ENCODE results near the gene FOXRED2.
"Not testable (repeated sequence)": the region's sequence is repeated elsewhere in the genome, so short reads cannot be mapped to it uniquely, and the experiment has no call there.

The FOXRED2 gene

GRCh38 chr22:36540867-36541642, 34.2 kb upstream of the FOXRED2 start:
- no peaks in the 10 kb centered on the region for H3K9me3 ChIP-seq (ENCODE audit: control insufficient read depth in 1 of 2, low read length in 2 of 2)
- H3K27ac ChIP-seq (ENCODE audit: low read length): no peak overlapping the region
- no peaks in the 10 kb centered on the region for H3K4me1 ChIP-seq (ENCODE audit: control insufficient read depth in 1 of 2, insufficient read depth in 2 of 2, low read length in 2 of 2)
- H3K4me3 ChIP-seq (ENCODE audit: low read depth in 1 of 2, low read length in 2 of 2): no peak overlapping the region
- no peaks in the 10 kb centered on the region for H3K27me3 ChIP-seq (ENCODE audit: low read depth, low read length)
- no peaks in the 10 kb centered on the region for H3K36me3 ChIP-seq (ENCODE audit: control insufficient read depth in 1 of 2, insufficient read depth in 2 of 2, low read length in 2 of 2)

GRCh38 chr22:36538529-36538928, 31.7 kb upstream of the FOXRED2 start:
- H3K4me1 ChIP-seq (ENCODE audit: control insufficient read depth in 1 of 2, insufficient read depth in 2 of 2, low read length in 2 of 2): no peaks in the 10 kb centered on the region
- no peaks in the 10 kb centered on the region for H3K36me3 ChIP-seq (ENCODE audit: control insufficient read depth in 1 of 2, insufficient read depth in 2 of 2, low read length in 2 of 2)
- H3K9me3 ChIP-seq (ENCODE audit: control insufficient read depth in 1 of 2, low read length in 2 of 2): no peaks in the 10 kb centered on the region
- H3K27me3 ChIP-seq (ENCODE audit: low read depth, low read length): no peaks in the 10 kb centered on the region
- no peak overlapping the region for H3K27ac ChIP-seq (ENCODE audit: low read length)
- no peak overlapping the region for H3K4me3 ChIP-seq (ENCODE audit: low read depth in 1 of 2, low read length in 2 of 2)

GRCh38 chr22:36536717-36537116, 29.9 kb upstream of the FOXRED2 start:
- H3K27ac ChIP-seq (ENCODE audit: low read length): no peak overlapping the region
- H3K9me3 ChIP-seq (ENCODE audit: control insufficient read depth in 1 of 2, low read length in 2 of 2): no peaks in the 10 kb centered on the region
- H3K27me3 ChIP-seq (ENCODE audit: low read depth, low read length): no peaks in the 10 kb centered on the region
- H3K36me3 ChIP-seq (ENCODE audit: control insufficient read depth in 1 of 2, insufficient read depth in 2 of 2, low read length in 2 of 2): no peaks in the 10 kb centered on the region
- no peak overlapping the region for H3K4me3 ChIP-seq (ENCODE audit: low read depth in 1 of 2, low read length in 2 of 2)
- no peaks in the 10 kb centered on the region for H3K4me1 ChIP-seq (ENCODE audit: control insufficient read depth in 1 of 2, insufficient read depth in 2 of 2, low read length in 2 of 2)

- not testable (repeated sequence) for H3K9me3 ChIP-seq (ENCODE audit: control insufficient read depth in 1 of 2, low read length in 2 of 2); H3K4me3 ChIP-seq (ENCODE audit: low read depth in 1 of 2, low read length in 2 of 2); H3K27ac ChIP-seq (ENCODE audit: low read length); H3K36me3 ChIP-seq (ENCODE audit: control insufficient read depth in 1 of 2, insufficient read depth in 2 of 2, low read length in 2 of 2); H3K4me1 ChIP-seq (ENCODE audit: control insufficient read depth in 1 of 2, insufficient read depth in 2 of 2, low read length in 2 of 2); H3K27me3 ChIP-seq (ENCODE audit: low read depth, low read length)
Observed at GRCh38 chr22:36533320-36533719, 26.5 kb upstream of the FOXRED2 start.

- Histone ChIP-seq H3K9me3 (ENCODE audit: control insufficient read depth in 1 of 2, low read length in 2 of 2) (no peaks in the 10 kb centered on the region), H3K4me1 (ENCODE audit: control insufficient read depth in 1 of 2, insufficient read depth in 2 of 2, low read length in 2 of 2) (peaks cover 0 to 9% of the 10 kb centered on the region in 2 donors), H3K27ac (ENCODE audit: low read length) (no peak overlapping the region), H3K4me3 (ENCODE audit: low read depth in 1 of 2, low read length in 2 of 2) (no peak overlapping the region), H3K36me3 (ENCODE audit: control insufficient read depth in 1 of 2, insufficient read depth in 2 of 2, low read length in 2 of 2) (no peaks in the 10 kb centered on the region), H3K27me3 (ENCODE audit: low read depth, low read length) (no peaks in the 10 kb centered on the region)
Observed at GRCh38 chr22:36532466-36532865, 25.6 kb upstream of the FOXRED2 start.

- Histone ChIP-seq H3K27me3 (ENCODE audit: low read depth, low read length) (no peaks in the 10 kb centered on the region), H3K27ac (ENCODE audit: low read length) (peak within 1 kb of the TSS; percentile 96), H3K9me3 (ENCODE audit: control insufficient read depth in 1 of 2, low read length in 2 of 2) (no peaks in the 10 kb centered on the region), H3K4me1 (ENCODE audit: control insufficient read depth in 1 of 2, insufficient read depth in 2 of 2, low read length in 2 of 2) (peaks cover 0 to 11% of the 10 kb centered on the region in 2 donors), H3K36me3 (ENCODE audit: control insufficient read depth in 1 of 2, insufficient read depth in 2 of 2, low read length in 2 of 2) (peaks cover 21 to 28% of the 10 kb centered on the region in 2 donors), H3K4me3 (ENCODE audit: low read depth in 1 of 2, low read length in 2 of 2) (peak within 1 kb of the TSS; percentile 96 to 97)
Observed at GRCh38 chr22:36528795-36529751, 22.2 kb upstream of the FOXRED2 start, which contains the start of gene EIF3D. Gene EIF3D (minus strand): TSS chr22:36529166. CDS start chr22:36526121, 3,045 bp downstream.

GRCh38 chr22:36528341-36528740, 21.5 kb upstream of the FOXRED2 start:
- H3K9me3 ChIP-seq (ENCODE audit: control insufficient read depth in 1 of 2, low read length in 2 of 2): no peaks in the 10 kb centered on the region
- H3K4me3 ChIP-seq (ENCODE audit: low read depth in 1 of 2, low read length in 2 of 2): peak overlapping the region; percentile 96 to 97
- no peaks in the 10 kb centered on the region for H3K27me3 ChIP-seq (ENCODE audit: low read depth, low read length)
- H3K27ac ChIP-seq (ENCODE audit: low read length): peak overlapping the region; percentile 96
- peaks cover 28 to 36% of the 10 kb centered on the region in 2 donors for H3K36me3 ChIP-seq (ENCODE audit: control insufficient read depth in 1 of 2, insufficient read depth in 2 of 2, low read length in 2 of 2)
- peaks cover 0 to 11% of the 10 kb centered on the region in 2 donors for H3K4me1 ChIP-seq (ENCODE audit: control insufficient read depth in 1 of 2, insufficient read depth in 2 of 2, low read length in 2 of 2)

- Histone ChIP-seq H3K36me3 (ENCODE audit: control insufficient read depth in 1 of 2, insufficient read depth in 2 of 2, low read length in 2 of 2) (peaks cover 72 to 85% of the 10 kb centered on the region in 2 donors), H3K27ac (ENCODE audit: low read length) (no peak overlapping the region), H3K9me3 (ENCODE audit: control insufficient read depth in 1 of 2, low read length in 2 of 2) (no peaks in the 10 kb centered on the region), H3K4me1 (ENCODE audit: control insufficient read depth in 1 of 2, insufficient read depth in 2 of 2, low read length in 2 of 2) (peaks cover 0 to 4% of the 10 kb centered on the region in 2 donors), H3K4me3 (ENCODE audit: low read depth in 1 of 2, low read length in 2 of 2) (no peak overlapping the region), H3K27me3 (ENCODE audit: low read depth, low read length) (no peaks in the 10 kb centered on the region)
Observed at GRCh38 chr22:36522662-36523061, 15.8 kb upstream of the FOXRED2 start.

- Histone ChIP-seq H3K4me1 (ENCODE audit: control insufficient read depth in 1 of 2, insufficient read depth in 2 of 2, low read length in 2 of 2) (no peaks in the 10 kb centered on the region), H3K27ac (ENCODE audit: low read length) (no peak overlapping the region), H3K9me3 (ENCODE audit: control insufficient read depth in 1 of 2, low read length in 2 of 2) (no peaks in the 10 kb centered on the region), H3K36me3 (ENCODE audit: control insufficient read depth in 1 of 2, insufficient read depth in 2 of 2, low read length in 2 of 2) (peaks cover 79 to 100% of the 10 kb centered on the region in 2 donors), H3K4me3 (ENCODE audit: low read depth in 1 of 2, low read length in 2 of 2) (no peak overlapping the region), H3K27me3 (ENCODE audit: low read depth, low read length) (no peaks in the 10 kb centered on the region)
Observed at GRCh38 chr22:36520423-36520822, 13.6 kb upstream of the FOXRED2 start.

- not testable (repeated sequence) for H3K4me3 ChIP-seq (ENCODE audit: low read depth in 1 of 2, low read length in 2 of 2); H3K4me1 ChIP-seq (ENCODE audit: control insufficient read depth in 1 of 2, insufficient read depth in 2 of 2, low read length in 2 of 2); H3K27ac ChIP-seq (ENCODE audit: low read length); H3K27me3 ChIP-seq (ENCODE audit: low read depth, low read length); H3K9me3 ChIP-seq (ENCODE audit: control insufficient read depth in 1 of 2, low read length in 2 of 2)
- H3K36me3 ChIP-seq (ENCODE audit: control insufficient read depth in 1 of 2, insufficient read depth in 2 of 2, low read length in 2 of 2): peaks cover 76 to 100% of the 10 kb centered on the region in 2 donors
Observed at GRCh38 chr22:36519906-36520305, 13.1 kb upstream of the FOXRED2 start.

- peaks cover 80 to 81% of the 10 kb centered on the region in 2 donors for H3K36me3 ChIP-seq (ENCODE audit: control insufficient read depth in 1 of 2, insufficient read depth in 2 of 2, low read length in 2 of 2)
Observed at GRCh38 chr22:36514766-36515165, 7.9 kb upstream of the FOXRED2 start.

More at GRCh38 chr22:36514766-36515165, 7.9 kb upstream of the FOXRED2 start:
- Histone ChIP-seq H3K4me1 (ENCODE audit: control insufficient read depth in 1 of 2, insufficient read depth in 2 of 2, low read length in 2 of 2) (peaks cover 0 to 3% of the 10 kb centered on the region in 2 donors), H3K27me3 (ENCODE audit: low read depth, low read length) (no peaks in the 10 kb centered on the region), H3K4me3 (ENCODE audit: low read depth in 1 of 2, low read length in 2 of 2) (no peak overlapping the region), H3K27ac (ENCODE audit: low read length) (no peak overlapping the region), H3K9me3 (ENCODE audit: control insufficient read depth in 1 of 2, low read length in 2 of 2) (no peaks in the 10 kb centered on the region)

Data from muscle layer of duodenum (tissue), 2 donors.